ENCODE data around the gene DHX38.

GRCh38 chr16:72162105-72162692 lies 68.6 kb downstream of the DHX38 start:
- TF ChIP-seq CTCF (IDR thresholded peaks at IDR 0.05) (no peak), POLR2AphosphoS5 (IDR thresholded peaks at IDR 0.05) (no peak)

All from esophagus muscularis mucosa (tissue), 3 donors.